Right atrium auricular region (tissue), 2 donors: ENCODE measurements around the gene PODXL2. TPM values are rescaled to one million over a fixed set of nuclear protein-coding genes. Genes with fewer than 3 reads are reported as not detected.
A peak's percentile ranks its signal among the peaks of the same experiment; 100 is the strongest.

Experiments used
- DNase-seq: peaks from one replicate; pipeline ENCODE4 v3.0.0-alpha.2; 2019; ENCODE audit warnings: low spot score
- H3K27ac ChIP-seq, 2 donors: fragments of 200-600 bp; sonication (generic); 1 replicate in 1 of 2; 2 replicates in 1 of 2; pipeline ENCODE4 v1.5.1; 2016 to 2019
- H3K27me3 ChIP-seq, 2 donors: fragments of 200-600 bp; sonication (generic); one replicate each; pipeline versions ENCODE4 v1.5.1 to v1.6.0; 2017 to 2019
- H3K36me3 ChIP-seq: fragments of 200-600 bp; sonication (generic); one replicate; pipeline ENCODE4 v1.5.1; 2016
- H3K4me1 ChIP-seq, 2 donors: fragments of 200-600 bp; sonication (generic); one replicate each; pipeline versions ENCODE4 v1.5.1 to v1.6.0; 2017 to 2019
- H3K4me3 ChIP-seq, 2 donors: fragments of 200-600 bp; sonication (generic); 1 replicate in 1 of 2; 2 replicates in 1 of 2; pipeline ENCODE4 v1.5.1; 2017 to 2019; ENCODE audit warnings: mild to moderate bottlenecking in 1 of 2, moderate library complexity in 1 of 2
- H3K9me3 ChIP-seq, 2 donors: fragments of 200-600 bp; sonication (generic); one replicate each; pipeline ENCODE4 v1.5.1; 2019
- CTCF ChIP-seq, 2 donors: fragments of 200-600 bp; sonication (generic); IDR thresholded peaks; one replicate each; pipeline ENCODE4 v1.5.1; 2019; ENCODE audit warnings: antibody characterized with exemption in 2 of 2
- total RNA-seq, 2 donors: library from RNA; depleted of rRNA; stranded (reverse); fragments of >200 nt; gene quantifications; one replicate each; pipeline ENCODE4 v1.1.0, GENCODE V29; 2016

PODXL2 gene
- 1 to 10 TPM; 1.9 to 2.9 TPM for total RNA-seq

- Histone ChIP-seq H3K4me1 (peaks cover 0 to 13% of the 10 kb centered on the region in 2 donors), H3K36me3 (no peaks in the 10 kb centered on the region), H3K4me3 (peak within 1 kb of the TSS; percentile 26 to 52), H3K27me3 (no peaks in the 10 kb centered on the region), H3K9me3 (no peaks in the 10 kb centered on the region), H3K27ac (no peak within 1 kb of the TSS)
- no peak for DNase-seq
- no peak for TF ChIP-seq CTCF (IDR thresholded peaks at IDR 0.05)
These were observed at the start of gene PODXL2 for GRCh38 chr3:127628788-127629466. Gene PODXL2 (plus strand): TSS chr3:127629185. CDS start chr3:127629220, 35 bp downstream.

- H3K9me3 ChIP-seq = no peaks in the 10 kb centered on the region
- peaks cover 9% of the 10 kb centered on the region for H3K36me3 ChIP-seq
- no peak overlapping the region for H3K27ac ChIP-seq
- DNase-seq = no peak
- no peak overlapping the region for H3K4me3 ChIP-seq
- no peaks in the 10 kb centered on the region for H3K27me3 ChIP-seq
- peaks cover 0 to 17% of the 10 kb centered on the region in 2 donors for H3K4me1 ChIP-seq
- TF ChIP-seq CTCF (IDR thresholded peaks at IDR 0.05) = no peak
These were observed 48.5 kb upstream of the PODXL2 start for GRCh38 chr3:127580327-127581060.

- Histone ChIP-seq H3K9me3 (no peaks in the 10 kb centered on the region), H3K36me3 (no peaks in the 10 kb centered on the region), H3K27ac (no peak overlapping the region), H3K4me1 (peaks cover 0 to 48% of the 10 kb centered on the region in 2 donors), H3K27me3 (no peaks in the 10 kb centered on the region), H3K4me3 (no peak overlapping the region)
- DNase-seq = no peak
- no peak for TF ChIP-seq CTCF (IDR thresholded peaks at IDR 0.05)
These were observed 44.3 kb upstream of the PODXL2 start for GRCh38 chr3:127584734-127585133.

GRCh38 chr3:127585163-127585812 is 43.7 kb upstream of the PODXL2 start:
- no peak overlapping the region for H3K4me3 ChIP-seq
- no peaks in the 10 kb centered on the region for H3K27me3 ChIP-seq
- no peaks in the 10 kb centered on the region for H3K9me3 ChIP-seq
- H3K4me1 ChIP-seq = peaks cover 0 to 48% of the 10 kb centered on the region in 2 donors
- TF ChIP-seq CTCF (IDR thresholded peaks at IDR 0.05) = no peak
- no peaks in the 10 kb centered on the region for H3K36me3 ChIP-seq
- DNase-seq = no peak
- H3K27ac ChIP-seq = no peak overlapping the region

GRCh38 chr3:127585813-127586413 is 43.1 kb upstream of the PODXL2 start:
- no peak for DNase-seq
- no peak overlapping the region for H3K27ac ChIP-seq
- H3K4me3 ChIP-seq = no peak overlapping the region
- H3K9me3 ChIP-seq = no peaks in the 10 kb centered on the region
- H3K4me1 ChIP-seq = peaks cover 0 to 48% of the 10 kb centered on the region in 2 donors
- no peaks in the 10 kb centered on the region for H3K36me3 ChIP-seq
- no peaks in the 10 kb centered on the region for H3K27me3 ChIP-seq
- TF ChIP-seq CTCF (IDR thresholded peaks at IDR 0.05) = no peak
